Neural cell (in vitro differentiated cells): Measurements from ENCODE around the gene TAL1.

ENCODE experiments used
- CTCF ChIP-seq: fragments of 450-650 bp; IDR thresholded peaks from 2 replicates; pipeline ENCODE4 v1.5.1; 2014; ENCODE audit warnings: antibody characterized with exemption, mild to moderate bottlenecking, moderate library complexity; ENCODE audit not compliant: poor library complexity, severe bottlenecking
- EP300 ChIP-seq: fragments of 450-650 bp; conservative IDR thresholded peaks from 2 replicates; pipeline ENCODE4 v1.6.1; 2014; ENCODE audit warnings: antibody characterized with exemption, mild to moderate bottlenecking, moderate library complexity; ENCODE audit not compliant: poor library complexity, severe bottlenecking
- EZH2 ChIP-seq: fragments of 200-600, 300-800 bp; shearing (Covaris generic), sonication (generic); IDR thresholded peaks from 2 replicates; pipeline ENCODE4 v1.6.1; 2014; ENCODE audit warnings: antibody characterized with exemption, low read length, borderline replicate concordance, mild to moderate bottlenecking; ENCODE audit not compliant: insufficient read depth, poor library complexity, severe bottlenecking
- MXI1 ChIP-seq: fragments of 450-650 bp; conservative IDR thresholded peaks from 2 replicates; pipeline ENCODE4 v1.6.1; 2014; ENCODE audit warnings: antibody characterized with exemption, mild to moderate bottlenecking; ENCODE audit not compliant: poor library complexity, severe bottlenecking
- POLR2AphosphoS5 ChIP-seq: IDR thresholded peaks from 2 replicates; pipeline ENCODE4 v1.6.1; 2012
- RAD21 ChIP-seq: fragments of 450-650 bp; conservative IDR thresholded peaks from 2 replicates; pipeline ENCODE4 v1.6.1; 2014; ENCODE audit warnings: antibody characterized with exemption, mild to moderate bottlenecking, moderate library complexity
- REST ChIP-seq: IDR thresholded peaks from 2 replicates; pipeline ENCODE4 v1.6.1; 2012; ENCODE audit warnings: borderline replicate concordance
- SMC3 ChIP-seq: fragments of 450-650 bp; conservative IDR thresholded peaks from 2 replicates; pipeline ENCODE4 v1.6.1; 2014; ENCODE audit warnings: antibody characterized with exemption, mild to moderate bottlenecking, moderate library complexity; ENCODE audit not compliant: poor library complexity
- TAF1 ChIP-seq: IDR thresholded peaks from 2 replicates; pipeline ENCODE4 v1.6.1; 2012; ENCODE audit warnings: low read depth

DNA sequence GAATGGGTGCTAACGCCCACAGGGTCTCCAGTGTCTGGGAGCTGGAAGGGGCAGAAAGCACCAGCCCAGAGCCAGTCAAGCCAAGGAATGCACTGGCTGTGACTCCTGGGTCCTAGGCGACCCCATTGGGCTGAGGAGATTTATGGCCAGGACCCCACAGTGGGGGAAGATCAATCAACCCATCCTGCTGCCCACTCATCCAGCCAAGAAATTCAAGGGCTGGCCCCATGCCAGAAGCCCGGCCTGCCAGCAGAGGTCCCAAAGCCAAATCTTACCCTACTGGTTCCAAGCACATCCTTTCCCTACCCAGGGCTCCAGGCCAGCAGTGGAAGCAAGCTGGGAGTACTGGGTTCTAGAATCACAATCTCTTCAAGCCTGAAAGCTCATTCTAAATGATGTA, 35.4 kb downstream of the TAL1 start:
- TF ChIP-seq REST (no peak), CTCF (no peak), POLR2AphosphoS5 (no peak), EP300 (no peak), EZH2 (no peak), RAD21 (no peak), SMC3 (no peak), TAF1 (no peak), MXI1 (no peak)
